Activated T-helper 17 cell treated with anti-CD3 and anti-CD28 coated beads, Interleukin-2, amount 50 U/mL, for 72 hours (primary cell): Measurements from ENCODE around the gene TMEM51. TPM values are rescaled to one million over a fixed set of nuclear protein-coding genes. Genes with fewer than 3 reads are reported as not detected.

Experiments
- ATAC-seq: fragments of 150-1000 bp; cut with Tn5 transposase; replicated peaks from 2 replicates; pipeline ENCODE4 v1.10.0; 2021; ENCODE audit warnings: mild to moderate bottlenecking, moderate library complexity
- H3K27ac Mint-ChIP-seq: one replicate; pipeline ENCODE4 v1.8.0; 2022; ENCODE audit warnings: mixed read lengths
- H3K27me3 Mint-ChIP-seq: one replicate; pipeline ENCODE4 v1.8.0; 2022; ENCODE audit warnings: mixed read lengths
- H3K36me3 Mint-ChIP-seq: one replicate; pipeline ENCODE4 v1.8.0; 2022; ENCODE audit warnings: low read depth, mild to moderate bottlenecking, mixed read lengths
- H3K4me1 Mint-ChIP-seq: one replicate; pipeline ENCODE4 v1.8.0; 2022; ENCODE audit warnings: mixed read lengths
- H3K4me3 Mint-ChIP-seq: one replicate; pipeline ENCODE4 v1.8.0; 2022; ENCODE audit warnings: mild to moderate bottlenecking, mixed read lengths
- H3K9me3 Mint-ChIP-seq: one replicate; pipeline ENCODE4 v1.8.0; 2022; ENCODE audit warnings: mixed read lengths
- total RNA-seq, 2 donors: library from RNA; stranded (reverse); gene quantifications; one replicate each; pipeline ENCODE4 v1.2.3, GENCODE V29; 2022

The TMEM51 gene
- total RNA-seq, 2 donors from 2014 or later = not detected

GRCh38 chr1:15233689-15234088, 80.1 kb downstream of the TMEM51 start:
- H3K9me3 Mint-ChIP-seq = no peaks in the 10 kb centered on the region
- no peak overlapping the region for H3K4me3 Mint-ChIP-seq
- no peak for ATAC-seq
- no peak overlapping the region for H3K27ac Mint-ChIP-seq
- H3K36me3 Mint-ChIP-seq = no peaks in the 10 kb centered on the region
- peaks cover 24% of the 10 kb centered on the region for H3K27me3 Mint-ChIP-seq
- H3K4me1 Mint-ChIP-seq = peaks cover 5% of the 10 kb centered on the region

- H3K4me1 Mint-ChIP-seq = peaks cover 5% of the 10 kb centered on the region
- no peak for ATAC-seq
- H3K27ac Mint-ChIP-seq = no peak overlapping the region
- peaks cover 28% of the 10 kb centered on the region for H3K27me3 Mint-ChIP-seq
- H3K4me3 Mint-ChIP-seq = no peak overlapping the region
- H3K36me3 Mint-ChIP-seq = no peaks in the 10 kb centered on the region
- H3K9me3 Mint-ChIP-seq = no peaks in the 10 kb centered on the region
Measured at GRCh38 chr1:15236321-15236721, 82.8 kb downstream of the TMEM51 start.

- no peak for ATAC-seq
- Mint-ChIP-seq H3K4me1 (peaks cover 5% of the 10 kb centered on the region), H3K36me3 (no peaks in the 10 kb centered on the region), H3K9me3 (no peaks in the 10 kb centered on the region), H3K27ac (no peak overlapping the region), H3K27me3 (peaks cover 28% of the 10 kb centered on the region), H3K4me3 (no peak overlapping the region)
Measured at GRCh38 chr1:15236746-15237145, 83.2 kb downstream of the TMEM51 start.

GRCh38 chr1:15238789-15239188, 85.2 kb downstream of the TMEM51 start:
- Mint-ChIP-seq H3K27ac (no peak overlapping the region), H3K9me3 (no peaks in the 10 kb centered on the region), H3K36me3 (no peaks in the 10 kb centered on the region), H3K4me3 (no peak overlapping the region), H3K4me1 (peaks cover 5% of the 10 kb centered on the region), H3K27me3 (peaks cover 39% of the 10 kb centered on the region)
- ATAC-seq = no peak

GRCh38 chr1:15242766-15243165, 89.2 kb downstream of the TMEM51 start:
- Mint-ChIP-seq H3K9me3 (no peaks in the 10 kb centered on the region), H3K27me3 (peaks cover 41% of the 10 kb centered on the region), H3K4me1 (peaks cover 8% of the 10 kb centered on the region), H3K36me3 (no peaks in the 10 kb centered on the region), H3K4me3 (no peak overlapping the region), H3K27ac (no peak overlapping the region)
- ATAC-seq = no peak

- Mint-ChIP-seq H3K9me3 (no peaks in the 10 kb centered on the region), H3K36me3 (no peaks in the 10 kb centered on the region), H3K27me3 (peaks cover 44% of the 10 kb centered on the region), H3K4me3 (no peak overlapping the region), H3K4me1 (peaks cover 10% of the 10 kb centered on the region), H3K27ac (no peak overlapping the region)
- ATAC-seq = peak; percentile 91
Measured at GRCh38 chr1:15243275-15244043, 89.9 kb downstream of the TMEM51 start.

- H3K4me1 Mint-ChIP-seq = peaks cover 17% of the 10 kb centered on the region
- no peak overlapping the region for H3K27ac Mint-ChIP-seq
- peaks cover 51% of the 10 kb centered on the region for H3K27me3 Mint-ChIP-seq
- H3K36me3 Mint-ChIP-seq = peaks cover 6% of the 10 kb centered on the region
- no peaks in the 10 kb centered on the region for H3K9me3 Mint-ChIP-seq
- no peak overlapping the region for H3K4me3 Mint-ChIP-seq
- no peak for ATAC-seq
Measured at GRCh38 chr1:15244813-15245212, 91.3 kb downstream of the TMEM51 start.

- H3K4me1 Mint-ChIP-seq = peaks cover 17% of the 10 kb centered on the region
- H3K27me3 Mint-ChIP-seq = peaks cover 55% of the 10 kb centered on the region
- H3K36me3 Mint-ChIP-seq = peaks cover 6% of the 10 kb centered on the region
- H3K4me3 Mint-ChIP-seq = peak overlapping the region; percentile 30
- ATAC-seq = no peak
- H3K9me3 Mint-ChIP-seq = no peaks in the 10 kb centered on the region
- no peak overlapping the region for H3K27ac Mint-ChIP-seq
Measured at GRCh38 chr1:15245593-15246360, 92.2 kb downstream of the TMEM51 start.

- Mint-ChIP-seq H3K27ac (no peak within 1 kb of the TSS), H3K4me3 (peak within 1 kb of the TSS; percentile 55), H3K27me3 (peaks cover 54% of the 10 kb centered on the region), H3K4me1 (peaks cover 17% of the 10 kb centered on the region), H3K36me3 (peaks cover 6% of the 10 kb centered on the region), H3K9me3 (no peaks in the 10 kb centered on the region)
- no peak for ATAC-seq
Measured at GRCh38 chr1:15246960-15247614, 93.5 kb downstream of the TMEM51 start, which contains the start of gene FHAD1. Gene FHAD1 (plus strand): TSS chr1:15247223. CDS start chr1:15251785, 4,562 bp downstream.

GRCh38 chr1:15248216-15248615, 94.7 kb downstream of the TMEM51 start:
- Mint-ChIP-seq H3K27me3 (peaks cover 46% of the 10 kb centered on the region), H3K27ac (no peak overlapping the region), H3K36me3 (peaks cover 6% of the 10 kb centered on the region), H3K4me1 (peaks cover 26% of the 10 kb centered on the region), H3K4me3 (peak overlapping the region; percentile 55), H3K9me3 (no peaks in the 10 kb centered on the region)
- no peak for ATAC-seq

GRCh38 chr1:15249081-15249480, 95.5 kb downstream of the TMEM51 start:
- H3K9me3 Mint-ChIP-seq = no peaks in the 10 kb centered on the region
- H3K36me3 Mint-ChIP-seq = peaks cover 6% of the 10 kb centered on the region
- peak; percentile 96 for ATAC-seq
- H3K4me1 Mint-ChIP-seq = peaks cover 30% of the 10 kb centered on the region
- peak overlapping the region; percentile 51 for H3K4me3 Mint-ChIP-seq
- H3K27me3 Mint-ChIP-seq = peaks cover 46% of the 10 kb centered on the region
- H3K27ac Mint-ChIP-seq = peak overlapping the region; percentile 86

GRCh38 chr1:15251857-15252835, 98.6 kb downstream of the TMEM51 start:
- no peak for ATAC-seq
- Mint-ChIP-seq H3K4me3 (peak overlapping the region; percentile 23), H3K27me3 (peaks cover 23% of the 10 kb centered on the region), H3K9me3 (no peaks in the 10 kb centered on the region), H3K36me3 (peaks cover 6% of the 10 kb centered on the region), H3K4me1 (peaks cover 31% of the 10 kb centered on the region), H3K27ac (peak overlapping the region; percentile 25)

GRCh38 chr1:15254559-15254958, 101.0 kb downstream of the TMEM51 start:
- H3K4me3 Mint-ChIP-seq = no peak overlapping the region
- ATAC-seq = no peak
- H3K36me3 Mint-ChIP-seq = no peaks in the 10 kb centered on the region
- no peak overlapping the region for H3K27ac Mint-ChIP-seq
- no peaks in the 10 kb centered on the region for H3K9me3 Mint-ChIP-seq
- H3K27me3 Mint-ChIP-seq = peaks cover 12% of the 10 kb centered on the region
- peaks cover 19% of the 10 kb centered on the region for H3K4me1 Mint-ChIP-seq
